Stimulated activated CD8-positive, alpha-beta memory T cell treated with anti-CD3 and anti-CD28 coated beads, Interleukin-2, amount 100 ng/mL, for 1 hour (primary cell): ENCODE results near the gene SSH2.
A peak's percentile ranks its signal among the peaks of the same experiment; 100 is the strongest.
"Not testable (repeated sequence)": the region's sequence is repeated elsewhere in the genome, so short reads cannot be mapped to it uniquely, and the experiment has no call there.

ENCODE experiments used
- DNase-seq, 2 donors: peaks; one replicate each; pipeline ENCODE4 v3.0.0-alpha.2; 2020; ENCODE audit warnings: low read depth in 2 of 2

Gene SSH2, protein sequence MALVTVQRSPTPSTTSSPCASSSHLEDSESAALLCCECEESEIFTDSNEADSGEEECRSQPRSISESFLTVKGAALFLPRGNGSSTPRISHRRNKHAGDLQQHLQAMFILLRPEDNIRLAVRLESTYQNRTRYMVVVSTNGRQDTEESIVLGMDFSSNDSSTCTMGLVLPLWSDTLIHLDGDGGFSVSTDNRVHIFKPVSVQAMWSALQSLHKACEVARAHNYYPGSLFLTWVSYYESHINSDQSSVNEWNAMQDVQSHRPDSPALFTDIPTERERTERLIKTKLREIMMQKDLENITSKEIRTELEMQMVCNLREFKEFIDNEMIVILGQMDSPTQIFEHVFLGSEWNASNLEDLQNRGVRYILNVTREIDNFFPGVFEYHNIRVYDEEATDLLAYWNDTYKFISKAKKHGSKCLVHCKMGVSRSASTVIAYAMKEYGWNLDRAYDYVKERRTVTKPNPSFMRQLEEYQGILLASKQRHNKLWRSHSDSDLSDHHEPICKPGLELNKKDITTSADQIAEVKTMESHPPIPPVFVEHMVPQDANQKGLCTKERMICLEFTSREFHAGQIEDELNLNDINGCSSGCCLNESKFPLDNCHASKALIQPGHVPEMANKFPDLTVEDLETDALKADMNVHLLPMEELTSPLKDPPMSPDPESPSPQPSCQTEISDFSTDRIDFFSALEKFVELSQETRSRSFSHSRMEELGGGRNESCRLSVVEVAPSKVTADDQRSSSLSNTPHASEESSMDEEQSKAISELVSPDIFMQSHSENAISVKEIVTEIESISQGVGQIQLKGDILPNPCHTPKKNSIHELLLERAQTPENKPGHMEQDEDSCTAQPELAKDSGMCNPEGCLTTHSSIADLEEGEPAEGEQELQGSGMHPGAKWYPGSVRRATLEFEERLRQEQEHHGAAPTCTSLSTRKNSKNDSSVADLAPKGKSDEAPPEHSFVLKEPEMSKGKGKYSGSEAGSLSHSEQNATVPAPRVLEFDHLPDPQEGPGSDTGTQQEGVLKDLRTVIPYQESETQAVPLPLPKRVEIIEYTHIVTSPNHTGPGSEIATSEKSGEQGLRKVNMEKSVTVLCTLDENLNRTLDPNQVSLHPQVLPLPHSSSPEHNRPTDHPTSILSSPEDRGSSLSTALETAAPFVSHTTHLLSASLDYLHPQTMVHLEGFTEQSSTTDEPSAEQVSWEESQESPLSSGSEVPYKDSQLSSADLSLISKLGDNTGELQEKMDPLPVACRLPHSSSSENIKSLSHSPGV (N-terminal part only)

DNA sequence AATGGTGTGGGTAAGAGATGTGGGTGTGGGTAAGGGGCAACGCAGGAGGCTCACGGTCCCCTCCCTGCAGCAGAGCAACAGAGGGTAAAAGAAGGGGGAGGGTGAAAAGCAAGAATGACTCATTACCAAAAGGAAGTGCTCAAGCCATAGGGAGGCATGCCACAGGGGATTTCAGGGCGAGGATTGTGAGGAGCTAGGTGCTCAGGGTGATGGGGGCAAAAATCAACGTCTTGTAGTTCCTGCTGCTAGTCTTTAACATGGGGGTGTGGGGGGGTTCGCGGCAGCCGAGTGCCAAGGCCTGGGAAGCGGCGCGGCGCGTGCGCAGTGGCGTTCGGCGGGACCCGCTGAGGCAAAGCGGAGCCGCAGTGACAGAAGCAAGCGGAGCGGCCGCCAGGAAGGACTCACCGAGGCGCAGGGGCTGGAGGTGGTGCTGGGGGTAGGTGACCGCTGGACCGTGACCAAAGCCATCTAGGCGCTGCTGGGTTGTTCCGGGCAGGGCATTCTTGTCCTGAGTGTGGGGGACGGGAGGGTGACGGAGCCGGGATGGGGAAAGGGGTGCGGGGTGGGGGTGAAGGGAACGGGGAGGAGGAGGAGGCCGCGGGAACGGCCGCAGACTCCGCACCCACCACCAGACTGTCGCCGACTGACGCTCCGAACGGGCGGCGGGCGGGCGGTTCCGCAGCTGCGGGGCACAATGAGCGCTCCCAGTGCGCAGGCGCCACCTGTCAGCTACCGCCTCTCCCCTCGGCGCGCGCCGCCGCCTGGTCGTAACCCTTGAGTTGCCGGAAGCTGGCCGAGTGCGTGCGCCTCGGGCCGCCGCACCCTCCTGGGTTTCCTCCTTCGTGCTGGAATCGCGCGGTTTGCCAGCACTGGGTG is at the start of gene SSH2:
Gene SSH2, minus strand, starts transcription at position 696 of the 876 bp plus-strand sequence. Its CDS starts 228 bp downstream, at position 468.
- DNase-seq, result peak; percentile 73 to 80

DNA sequence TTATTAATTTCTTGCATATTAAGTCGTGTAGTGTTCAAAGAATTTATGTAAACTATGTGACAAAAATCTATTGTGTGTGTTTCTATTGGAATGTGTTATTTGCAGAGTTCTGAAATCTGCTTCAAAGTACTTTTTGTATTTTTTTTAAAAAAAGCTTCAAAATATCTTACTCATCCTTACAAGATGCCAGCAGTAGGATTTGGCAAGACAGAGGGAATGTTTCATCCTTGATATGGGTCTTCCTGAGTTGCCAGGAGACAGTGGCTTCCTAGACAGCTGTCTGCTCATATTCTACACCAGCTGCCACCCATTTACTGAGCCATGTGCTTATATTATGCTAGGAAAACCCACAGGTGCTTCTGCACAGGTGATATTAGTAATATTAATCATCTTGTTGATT is 47.8 kb upstream of the SSH2 start:
- DNase-seq, result no peak

DNA sequence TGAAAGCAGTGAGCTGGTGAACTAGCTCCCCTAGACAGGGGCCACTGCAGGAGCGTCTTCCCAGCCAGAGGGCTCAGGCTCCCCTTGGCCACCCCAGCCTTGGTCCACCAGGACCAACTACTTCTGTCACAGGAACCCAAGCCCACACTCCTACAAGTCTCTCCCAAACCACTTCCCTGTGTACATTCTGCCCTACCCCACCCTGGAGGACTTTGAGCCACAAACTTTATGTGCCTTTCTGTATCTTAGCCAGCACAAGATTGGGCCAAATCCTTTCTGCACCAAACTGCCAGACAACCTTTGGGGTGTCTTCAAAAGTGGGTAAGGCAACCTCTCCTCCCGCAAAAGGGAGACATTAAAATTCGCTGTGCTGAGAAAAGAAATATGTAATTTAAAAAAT is 43.0 kb upstream of the SSH2 start:
- DNase-seq, result no peak

DNA sequence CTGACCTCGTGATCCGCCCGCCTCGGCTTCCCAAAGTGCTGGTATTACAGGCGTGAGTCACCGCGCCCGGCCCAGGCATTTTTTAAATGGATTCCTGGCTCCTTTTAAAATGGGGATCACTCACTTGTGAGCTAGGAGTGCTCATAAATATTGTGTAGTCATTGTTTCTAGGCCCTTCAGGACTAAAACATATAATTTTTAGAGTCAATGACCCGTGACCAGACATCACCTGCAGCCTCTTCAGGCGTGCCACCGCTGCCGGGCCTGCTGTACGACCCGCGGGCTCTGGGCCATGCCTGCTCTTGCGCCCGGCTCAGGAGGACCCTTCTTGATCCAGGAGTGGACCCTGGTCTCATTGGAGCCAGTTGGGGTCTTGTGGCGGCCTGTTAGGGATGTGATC is 42.2 kb upstream of the SSH2 start:
- DNase-seq, result no peak

DNA sequence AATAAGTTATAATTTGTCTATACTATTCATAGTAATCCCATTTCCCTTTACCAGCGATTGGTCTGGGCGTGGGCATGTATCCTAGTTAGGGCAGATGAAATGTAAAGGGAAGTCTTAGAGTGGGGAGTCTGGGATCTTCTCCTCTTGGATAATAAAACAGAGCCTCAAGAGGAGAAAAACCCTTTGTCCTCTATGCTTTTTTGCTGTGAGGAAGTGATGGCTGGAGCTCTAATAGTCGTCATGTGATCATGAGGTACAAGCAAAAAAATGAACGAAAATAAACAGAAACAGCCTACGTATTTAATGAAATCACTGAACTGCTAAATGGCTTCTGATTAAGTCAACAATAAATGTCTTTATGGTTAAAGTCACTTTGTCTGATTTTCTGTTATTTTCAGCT is 38.2 kb upstream of the SSH2 start:
- no peak for DNase-seq

DNA sequence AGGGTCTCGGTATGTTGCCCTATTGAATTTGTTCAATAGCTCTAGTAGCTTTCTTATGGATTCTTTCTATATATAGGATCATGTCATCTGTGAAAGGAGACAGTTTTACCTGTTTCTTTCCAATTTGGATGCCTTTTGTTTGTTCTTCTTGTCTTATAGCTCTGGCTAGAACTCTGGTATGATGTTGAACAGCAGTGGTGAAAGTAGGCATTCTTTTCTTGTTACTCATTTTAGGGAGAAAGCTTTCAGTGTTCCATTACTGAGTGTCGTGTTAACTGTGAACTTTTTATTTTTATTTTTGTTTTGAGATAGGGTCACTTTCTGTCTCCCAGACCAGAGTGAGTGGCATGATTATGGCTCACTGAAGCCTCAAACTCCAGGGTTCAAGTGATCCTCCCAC is 32.6 kb upstream of the SSH2 start:
- no peak for DNase-seq

DNA sequence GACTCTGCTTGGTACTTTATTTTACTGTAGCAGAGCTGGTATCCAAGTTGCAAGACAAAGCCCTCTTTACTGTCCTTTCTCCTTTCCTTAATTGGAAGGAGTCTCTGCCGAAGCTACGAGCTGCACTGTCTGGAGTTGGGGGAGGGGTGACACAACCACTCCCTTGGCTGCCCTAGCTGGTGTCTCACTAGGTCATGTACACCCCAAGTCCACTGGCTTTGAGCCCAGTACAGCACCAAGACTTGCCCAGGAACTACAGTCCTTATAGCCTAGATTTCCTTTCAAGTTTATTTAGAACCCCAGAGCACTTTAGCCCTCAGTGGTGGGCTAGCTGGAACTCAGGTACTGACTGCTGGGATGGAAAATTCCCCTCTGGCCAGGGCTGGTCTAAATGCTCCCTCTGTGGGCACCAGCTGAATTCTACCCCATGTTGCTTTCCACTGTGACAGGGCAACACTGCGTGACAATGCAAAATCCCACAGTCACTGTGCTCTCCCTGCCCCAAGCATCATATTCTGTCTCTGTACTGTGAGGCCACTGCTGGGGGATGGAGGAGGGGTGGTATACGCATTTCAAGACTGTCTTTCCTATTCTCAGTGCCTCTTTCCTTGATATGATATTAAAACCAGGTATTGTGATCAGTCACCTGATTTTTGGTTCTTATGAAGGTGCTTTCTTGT is 29.8 kb upstream of the SSH2 start:
- no peak for DNase-seq

DNA sequence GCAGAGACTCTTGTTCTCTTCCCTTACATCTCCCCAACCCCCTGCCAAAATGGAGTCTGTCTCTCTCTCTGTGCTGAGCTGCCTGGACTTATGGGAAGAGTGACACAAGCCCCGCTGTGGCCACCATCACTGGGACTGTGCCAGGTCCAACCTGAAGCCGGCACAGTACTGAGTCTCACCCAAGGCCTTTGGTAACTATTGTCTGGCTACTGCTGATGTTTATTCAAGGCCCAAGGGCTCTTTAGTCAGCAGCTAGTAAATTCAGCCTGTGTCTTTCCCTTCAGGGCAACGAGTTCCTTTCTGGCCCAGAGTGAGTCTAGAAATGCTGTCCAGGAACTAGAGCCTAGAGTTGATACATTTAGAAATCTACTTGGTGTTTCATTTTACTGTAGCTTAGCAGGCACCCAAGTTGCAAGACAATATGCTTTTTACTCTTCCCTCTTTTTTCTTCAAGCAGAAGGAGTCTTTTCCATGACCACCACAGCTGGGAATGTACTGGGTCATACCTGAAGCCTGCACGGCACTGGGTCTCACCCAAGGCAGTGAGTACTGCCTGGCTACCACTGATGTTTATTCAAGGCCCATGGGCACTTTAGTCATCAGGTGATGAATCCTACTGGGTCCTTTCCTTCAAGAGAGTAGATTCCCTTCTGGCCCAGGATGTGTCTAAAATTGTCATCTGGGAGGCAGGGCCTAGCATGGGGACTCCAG is 29.1 kb upstream of the SSH2 start:
- no peak for DNase-seq

DNA sequence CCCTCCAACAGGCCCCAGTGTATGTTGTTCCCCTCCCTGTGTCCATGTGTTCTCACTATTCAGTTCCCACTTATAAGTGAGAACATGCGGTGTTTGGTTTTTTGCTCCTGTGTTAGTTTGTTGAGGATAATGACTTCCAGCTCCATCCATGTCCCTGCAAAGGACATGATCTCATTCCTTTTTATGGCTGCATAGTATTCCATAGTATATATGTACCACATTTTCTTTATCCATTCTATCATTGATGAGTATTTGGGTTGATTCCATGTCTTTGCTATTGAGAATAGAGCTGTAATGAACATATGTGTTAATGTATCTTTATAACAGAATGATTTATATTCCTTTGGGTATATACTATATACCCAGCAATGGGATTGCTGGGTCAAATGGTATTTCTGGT is 27.5 kb upstream of the SSH2 start:
- DNase-seq, result not testable (repeated sequence)

DNA sequence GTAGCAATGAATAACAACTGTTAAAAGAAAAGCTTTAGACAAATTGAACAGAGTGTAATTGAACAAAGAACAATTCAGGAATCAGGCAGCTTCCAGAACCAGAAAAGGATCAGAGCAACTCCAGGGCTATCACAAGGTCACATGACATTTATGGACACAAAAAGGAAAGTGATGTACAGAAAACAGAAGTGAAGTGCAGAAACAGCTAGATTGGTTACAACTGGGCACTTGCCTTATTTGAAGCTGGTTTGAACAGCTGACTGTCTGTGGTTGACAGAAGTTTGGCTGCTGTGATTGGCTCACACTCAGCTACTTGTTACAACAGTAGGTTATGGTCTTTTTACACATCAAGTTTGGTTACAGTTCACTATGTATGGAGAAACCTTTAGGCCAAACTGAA is 26.2 kb upstream of the SSH2 start:
- DNase-seq, result no peak

DNA sequence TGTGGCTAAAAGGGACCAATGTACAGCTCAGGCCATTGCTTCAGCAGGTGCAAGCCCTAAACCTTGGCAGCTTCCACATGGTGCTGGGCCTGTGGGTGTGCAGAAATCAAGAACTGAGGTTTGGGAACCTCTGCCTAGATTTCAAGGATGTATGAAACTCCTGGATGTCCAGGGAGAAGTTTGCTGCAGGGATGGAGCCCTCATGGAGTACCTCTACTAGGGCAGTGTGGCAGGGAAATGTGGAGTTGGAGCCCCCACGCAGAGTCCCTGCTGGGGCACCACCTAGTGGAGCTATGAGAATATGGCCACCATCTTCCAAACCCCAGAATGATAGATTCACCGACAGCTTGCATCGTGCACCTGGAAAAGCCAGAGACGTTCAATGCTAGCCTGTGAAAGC is 24.4 kb upstream of the SSH2 start:
- DNase-seq, result no peak

DNA sequence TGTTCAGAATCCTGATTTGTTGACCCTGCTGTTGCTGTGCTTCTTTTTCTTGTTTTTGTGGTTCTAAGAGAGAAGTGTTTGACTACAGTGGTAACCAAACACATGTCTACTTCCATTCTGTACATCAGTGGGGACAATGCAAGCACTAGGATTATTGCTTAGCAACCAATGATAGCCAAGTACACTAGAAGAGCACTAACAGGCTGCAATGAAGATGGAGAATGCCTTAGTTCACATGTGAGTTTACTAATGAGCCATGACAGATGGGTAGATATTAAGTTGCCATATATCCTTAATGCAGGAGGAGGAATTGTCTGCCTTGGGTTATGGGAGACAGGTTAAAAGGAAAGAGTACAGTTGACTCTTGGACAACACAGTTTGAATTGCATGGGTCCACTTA is 19.7 kb upstream of the SSH2 start:
- no peak for DNase-seq

DNA sequence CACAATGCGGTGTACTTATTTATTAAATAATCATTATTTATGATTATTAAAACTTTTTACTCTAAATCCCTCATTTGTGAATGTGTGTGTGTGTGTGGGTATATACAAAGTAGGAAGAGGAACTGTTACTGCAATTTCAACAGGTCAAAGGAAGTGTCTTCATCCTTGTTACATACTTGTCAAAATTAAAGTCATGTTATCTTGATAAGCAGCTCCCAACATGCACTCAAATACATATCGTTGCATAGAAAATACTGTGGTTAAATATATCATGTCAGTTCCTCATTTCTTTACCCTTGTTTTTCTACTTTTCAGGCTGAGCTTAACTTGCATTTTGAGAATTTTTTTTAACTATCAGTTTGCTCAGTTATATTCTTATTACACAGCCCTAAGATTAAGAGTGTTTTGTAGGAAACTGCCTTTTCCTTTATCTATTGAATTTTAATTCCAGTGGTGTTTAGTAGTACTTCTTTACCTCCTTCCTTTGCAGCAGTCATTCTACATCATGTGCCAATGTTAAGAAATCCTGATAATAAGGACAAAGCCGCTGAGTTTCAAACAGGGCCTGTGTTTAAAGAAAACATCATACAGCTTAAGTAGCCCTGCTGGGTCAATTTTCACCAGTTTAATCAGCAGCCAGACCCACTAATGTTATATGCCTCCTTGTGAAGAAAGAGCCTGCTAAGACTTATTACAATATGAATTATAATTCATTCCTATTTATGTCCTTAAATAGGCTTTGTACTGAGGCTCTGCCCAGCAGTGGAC is 18.6 kb upstream of the SSH2 start:
- DNase-seq, result no peak

DNA sequence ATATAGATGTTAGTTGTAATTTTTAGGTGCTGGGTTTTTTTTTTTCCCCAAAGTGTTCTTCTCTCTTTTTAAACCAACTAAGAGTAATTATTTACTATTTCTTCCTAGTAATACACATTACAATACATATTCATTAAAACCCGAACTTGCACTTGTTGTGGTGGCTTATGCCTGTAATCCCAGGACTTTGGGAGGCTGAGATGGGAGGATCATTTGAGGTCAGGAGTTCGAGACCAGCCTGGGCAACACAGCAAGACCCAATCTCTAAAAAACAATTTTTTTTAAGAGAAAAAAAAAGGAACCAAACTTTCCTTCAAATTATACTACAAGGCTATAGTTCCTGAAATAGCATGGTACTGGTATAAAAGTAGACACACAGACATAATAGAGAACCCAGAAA is 15.3 kb upstream of the SSH2 start:
- DNase-seq, result no peak

DNA sequence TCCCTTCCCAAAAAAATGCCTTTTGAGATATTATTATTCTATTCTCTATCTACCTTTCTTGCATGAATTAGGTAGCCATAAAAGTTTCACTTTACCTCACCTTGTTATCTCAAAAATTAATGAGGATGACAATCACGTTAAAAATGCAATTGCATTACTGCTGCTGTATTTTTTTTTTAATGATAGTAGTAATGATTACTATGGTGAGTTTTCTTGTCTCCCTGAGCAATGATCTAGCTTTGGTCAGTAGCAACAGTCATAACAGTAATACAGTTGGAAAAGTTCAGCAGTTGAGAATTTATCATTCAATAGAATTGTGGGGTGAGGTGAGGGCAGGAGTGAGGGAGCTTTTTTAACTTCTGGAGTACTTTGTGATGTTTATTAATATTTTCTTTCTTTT is 11.3 kb upstream of the SSH2 start, which contains the start of gene EFCAB5:
Gene EFCAB5, plus strand, starts transcription at position 301 of the 400 bp plus-strand sequence. CDS start 163 bp downstream, outside the sequence.
- DNase-seq, result no peak

DNA sequence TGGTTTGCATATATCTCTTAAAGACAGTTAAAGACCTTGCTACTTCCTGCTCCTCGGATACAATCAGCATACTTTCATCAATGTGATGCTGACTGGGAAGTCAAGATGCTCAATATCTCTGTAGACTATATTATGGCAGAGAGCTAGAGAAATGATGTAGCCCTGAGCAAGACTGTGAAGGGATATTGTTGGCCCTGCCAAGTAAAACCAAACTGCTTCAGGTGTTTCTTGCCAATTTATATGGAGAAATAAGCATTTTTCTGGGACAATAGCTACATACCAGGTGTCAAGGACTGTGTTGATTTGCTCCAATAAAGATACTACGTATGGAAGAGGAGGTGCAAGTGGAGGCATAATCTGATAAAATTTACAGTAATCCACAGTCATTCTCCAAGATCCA is 6.7 kb upstream of the SSH2 start:
- DNase-seq, result no peak

DNA sequence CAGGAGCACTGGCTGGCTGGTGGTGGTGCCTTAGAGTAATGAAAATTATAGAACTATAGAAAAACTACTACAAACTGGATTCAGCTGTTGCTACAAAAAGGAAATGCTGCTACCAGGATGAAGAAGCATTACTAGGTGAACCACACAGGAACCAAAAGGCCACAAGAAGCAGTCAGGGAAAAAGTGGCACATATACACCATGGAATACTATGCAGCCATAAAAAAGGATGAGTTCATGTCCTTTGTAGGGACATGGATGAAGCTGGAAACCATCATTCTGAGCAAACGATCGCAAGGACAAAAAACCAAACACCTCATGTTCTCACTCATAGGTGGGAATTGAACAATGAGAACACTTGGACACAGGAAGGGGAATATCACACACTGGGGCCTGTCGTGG is 5.9 kb upstream of the SSH2 start:
- not testable (repeated sequence) for DNase-seq

DNA sequence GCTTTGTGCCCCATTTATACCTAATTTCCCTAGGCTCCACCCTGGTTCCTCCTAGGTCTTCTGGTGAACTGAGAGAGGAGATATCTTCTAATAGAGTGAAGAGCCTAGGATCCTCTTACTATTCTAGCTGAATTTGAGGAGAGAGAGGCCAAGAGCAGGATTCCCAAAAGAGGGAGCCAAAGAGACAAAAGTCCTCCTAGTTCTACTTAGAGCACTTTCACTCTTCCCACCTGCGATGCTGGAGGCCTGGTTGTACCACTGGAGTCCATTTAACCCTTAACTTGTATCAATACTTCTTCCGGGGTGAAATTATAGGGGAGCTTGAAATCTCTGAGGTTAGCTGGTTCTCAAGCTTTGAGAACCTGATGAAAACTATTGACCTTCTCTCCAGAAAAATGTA is 3.4 kb upstream of the SSH2 start:
- DNase-seq, result no peak
